AG04449 (cell line): ENCODE measurements around the gene SCRN1.

Experiments used
- CTCF ChIA-PET: fragments of 350-600 bp; formaldehyde crosslinking; extraction: SDS; loops from one replicate; lab custom pipeline; 2021; ENCODE audit warnings: antibody characterized with exemption; lab: Yijun Ruan, JAX
- POLR2A ChIA-PET: fragments of 400-600, 350-600 bp; formaldehyde crosslinking; extraction: SDS; loops from one replicate; lab custom pipeline; 2020; ENCODE audit warnings: antibody characterized with exemption, inconsistent platforms; lab: Yijun Ruan, JAX
- DNase-seq: peaks from one replicate; pipeline ENCODE4 v3.0.0-alpha.2; 2010; ENCODE audit warnings: low read depth, low spot score
- H3K4me3 ChIP-seq: 2 replicates; pipeline ENCODE4 v1.5.1; 2011; ENCODE audit warnings: low read depth, mild to moderate bottlenecking, control low read depth, low read length
- TF ChIP-seq, protein P1 (sequence below): IDR thresholded peaks from one replicate; pipeline ENCODE4 v1.5.1; 2011; ENCODE audit warnings: mild to moderate bottlenecking, moderate library complexity, low read length, control low read depth, inconsistent platforms; ENCODE audit not compliant: insufficient read depth; ENCODE audit errors: missing control alignments

Gene SCRN1

DNA sequence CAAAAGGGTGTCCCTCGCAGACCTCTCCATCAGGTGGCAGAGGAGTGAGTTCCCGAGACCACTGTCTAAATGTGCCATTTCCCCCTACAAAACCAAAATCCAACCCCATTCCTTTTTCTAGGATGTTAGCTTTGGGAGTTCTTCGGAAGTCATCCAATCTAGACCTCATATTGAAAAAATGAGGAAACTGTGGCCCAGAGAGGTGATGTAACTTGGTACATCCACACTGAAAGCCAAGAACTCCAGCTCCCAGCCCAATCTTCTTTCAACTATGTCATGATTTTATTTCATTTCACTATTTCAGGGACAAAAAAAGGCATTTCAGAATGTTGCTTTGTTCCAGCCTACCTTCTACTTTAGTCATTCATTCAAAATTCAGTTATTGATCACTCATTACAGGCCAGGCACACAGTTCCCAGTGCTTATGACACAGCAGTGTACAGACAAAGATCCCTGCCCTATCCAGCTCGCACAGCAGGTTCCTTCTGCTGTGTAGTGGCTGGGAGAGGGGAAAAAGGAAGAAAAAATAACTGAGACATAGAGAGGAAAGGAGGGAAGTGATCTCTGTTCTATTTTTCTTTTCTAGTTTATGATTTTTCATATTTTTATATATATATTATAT, 35.8 kb downstream of the SCRN1 start:
- TF ChIP-seq, protein P1, sequence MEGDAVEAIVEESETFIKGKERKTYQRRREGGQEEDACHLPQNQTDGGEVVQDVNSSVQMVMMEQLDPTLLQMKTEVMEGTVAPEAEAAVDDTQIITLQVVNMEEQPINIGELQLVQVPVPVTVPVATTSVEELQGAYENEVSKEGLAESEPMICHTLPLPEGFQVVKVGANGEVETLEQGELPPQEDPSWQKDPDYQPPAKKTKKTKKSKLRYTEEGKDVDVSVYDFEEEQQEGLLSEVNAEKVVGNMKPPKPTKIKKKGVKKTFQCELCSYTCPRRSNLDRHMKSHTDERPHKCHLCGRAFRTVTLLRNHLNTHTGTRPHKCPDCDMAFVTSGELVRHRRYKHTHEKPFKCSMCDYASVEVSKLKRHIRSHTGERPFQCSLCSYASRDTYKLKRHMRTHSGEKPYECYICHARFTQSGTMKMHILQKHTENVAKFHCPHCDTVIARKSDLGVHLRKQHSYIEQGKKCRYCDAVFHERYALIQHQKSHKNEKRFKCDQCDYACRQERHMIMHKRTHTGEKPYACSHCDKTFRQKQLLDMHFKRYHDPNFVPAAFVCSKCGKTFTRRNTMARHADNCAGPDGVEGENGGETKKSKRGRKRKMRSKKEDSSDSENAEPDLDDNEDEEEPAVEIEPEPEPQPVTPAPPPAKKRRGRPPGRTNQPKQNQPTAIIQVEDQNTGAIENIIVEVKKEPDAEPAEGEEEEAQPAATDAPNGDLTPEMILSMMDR, result no peak
- H3K4me3 ChIP-seq, result no peak overlapping the region
- ChIA-PET POLR2A (interaction anchor here (1.1 kb wide), 1 partner anchor 15 kb away, joined by 4 read pairs; no protein-coding TSS in a partner anchor), CTCF (interaction anchor here (0.9 to 2.2 kb wide), 6 partner anchors 14 to 122 kb away, joined by 3 to 12 read pairs (median 4); no protein-coding TSS in a partner anchor)
- DNase-seq, result no peak

DNA sequence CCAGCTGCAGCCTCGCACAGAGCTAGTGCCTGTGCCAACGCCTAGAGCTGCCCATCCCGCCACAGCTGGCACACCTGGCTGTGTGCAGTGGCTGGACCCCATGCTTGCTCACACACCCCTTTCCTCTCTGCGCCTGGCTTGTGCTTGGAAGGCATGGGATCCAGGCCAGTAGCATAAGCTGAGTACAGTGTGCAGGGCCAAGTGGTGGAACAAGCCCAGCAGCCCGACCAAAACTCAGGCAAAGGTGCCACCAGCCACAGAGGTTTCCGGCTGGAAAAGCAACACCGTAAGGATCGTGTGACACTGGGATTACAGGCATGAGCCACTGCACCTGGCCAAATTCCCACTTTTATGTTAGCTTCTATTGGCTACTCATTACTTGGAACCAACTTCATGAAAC, 38.4 kb downstream of the SCRN1 start:
- ChIA-PET CTCF (interaction anchor here (0.9 to 1.6 kb wide), 5 partner anchors 8 to 111 kb away, joined by 3 to 4 read pairs (median 4); no protein-coding TSS in a partner anchor), POLR2A (interaction anchor here (0.9 kb wide), 1 partner anchor 9 kb away, joined by 3 read pairs; no protein-coding TSS in a partner anchor)
- TF ChIP-seq, protein P1, result no peak
- no peak for DNase-seq
- no peak overlapping the region for H3K4me3 ChIP-seq

DNA sequence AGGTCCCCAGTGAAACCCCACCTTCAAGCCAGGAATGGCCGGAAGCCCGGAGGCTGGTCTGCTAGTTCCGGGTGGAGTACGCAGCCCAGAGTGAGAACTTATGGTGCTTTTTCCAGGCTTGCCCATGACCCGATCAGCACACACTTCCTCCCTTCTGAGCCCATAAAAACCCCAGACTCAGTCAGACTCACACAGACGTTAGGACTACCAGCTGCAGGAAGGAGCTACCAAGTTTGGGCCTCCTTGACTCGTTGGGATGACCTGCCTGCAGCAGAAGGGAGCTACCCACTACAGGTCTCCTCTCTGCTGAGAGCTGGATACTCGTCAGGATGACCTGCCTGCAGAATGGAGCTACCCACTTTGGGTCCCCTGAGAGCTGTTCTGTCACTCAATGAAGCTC, 39.1 kb downstream of the SCRN1 start:
- no peak for DNase-seq
- CTCF ChIA-PET, result interaction anchor here (0.9 kb wide), 1 partner anchor 111 kb away, joined by 4 read pairs; no protein-coding TSS in a partner anchor
- no peak overlapping the region for H3K4me3 ChIP-seq
- POLR2A ChIA-PET, result interaction anchor here (0.9 kb wide), 1 partner anchor 9 kb away, joined by 3 read pairs; no protein-coding TSS in a partner anchor
- TF ChIP-seq, protein P1, result no peak

DNA sequence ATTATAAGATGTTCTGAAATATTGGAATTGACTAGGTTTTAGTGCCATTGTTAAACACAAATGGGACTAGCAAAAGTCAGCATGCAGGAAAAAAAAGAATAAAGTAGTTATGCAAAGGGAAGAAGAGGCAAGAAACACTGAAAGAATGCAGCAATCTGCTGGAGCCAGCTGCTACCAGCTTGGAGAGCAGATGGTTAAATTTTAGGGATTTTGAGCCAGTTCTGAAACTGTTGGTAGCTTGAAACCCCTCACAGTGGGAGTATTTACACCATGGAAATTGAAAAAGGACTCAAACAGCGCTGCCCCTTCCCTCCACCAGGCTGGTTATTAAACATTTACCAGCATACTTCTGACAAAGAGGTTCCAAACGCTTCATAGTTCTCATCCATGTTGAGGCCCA, 41.0 kb downstream of the SCRN1 start:
- TF ChIP-seq, protein P1, result no peak
- POLR2A ChIA-PET, result no interaction called here
- no peak overlapping the region for H3K4me3 ChIP-seq
- DNase-seq, result no peak
- CTCF ChIA-PET, result no interaction called here

DNA sequence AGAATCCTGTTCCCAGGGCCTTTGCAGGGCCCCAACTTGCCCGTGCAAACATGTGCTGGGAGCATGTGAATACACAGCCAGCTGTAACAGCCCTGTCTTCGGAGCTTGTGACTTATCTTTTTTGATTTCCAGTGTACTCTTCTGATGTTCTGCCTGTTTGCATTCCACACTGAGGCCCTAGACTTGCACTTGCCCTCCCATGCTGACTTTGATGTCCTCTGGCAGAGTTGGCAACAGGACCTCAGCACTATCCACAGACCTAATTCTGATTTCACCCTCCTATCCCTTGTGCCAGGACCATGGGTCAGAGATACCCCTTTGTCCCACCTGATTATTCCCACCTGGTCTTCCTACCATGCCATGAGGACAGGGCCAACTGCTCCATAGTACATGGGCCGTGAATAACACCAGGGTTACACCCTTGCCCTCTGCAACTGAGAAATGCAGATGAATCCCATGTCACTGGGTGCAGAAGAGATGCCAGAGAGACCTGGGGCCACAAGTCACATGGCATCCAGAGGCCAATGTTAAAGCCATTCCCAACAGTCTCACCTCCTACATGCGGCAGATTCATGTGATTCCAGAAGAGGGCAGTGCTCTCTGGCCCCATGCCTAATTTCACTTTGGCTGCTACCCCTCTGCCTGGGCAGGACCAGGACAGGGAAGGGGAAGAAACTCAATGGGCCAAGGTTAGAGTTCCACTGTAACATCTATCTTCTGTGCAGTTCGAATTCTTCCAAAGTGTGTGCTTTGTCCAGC, 43.0 kb downstream of the SCRN1 start:
- CTCF ChIA-PET, result interaction anchor here (0.9 to 4.1 kb wide), 6 partner anchors 12 to 115 kb away, joined by 3 to 25 read pairs (median 4); no protein-coding TSS in a partner anchor
- TF ChIP-seq, protein P1, result peak; percentile 27
- POLR2A ChIA-PET, result no interaction called here
- H3K4me3 ChIP-seq, result no peak overlapping the region
- DNase-seq, result no peak
